GM21528 (cell line): ENCODE measurements around the gene HRH3.
A peak's percentile ranks its signal among the peaks of the same experiment; 100 is the strongest.

Experiments
- ATAC-seq: cut with Tn5 transposase; IDR thresholded peaks from one replicate; pipeline ENCODE4 v1.9.1; 2021; ENCODE audit warnings: mild to moderate bottlenecking, moderate library complexity; ENCODE audit not compliant: unreplicated experiment, low FRiP score

Gene HRH3

GRCh38 chr20:62245911-62246280 is 25.8 kb upstream of the HRH3 start:
- no peak for ATAC-seq

GRCh38 chr20:62244644-62245108 is 24.6 kb upstream of the HRH3 start:
- no peak for ATAC-seq

- no peak for ATAC-seq
Measured at GRCh38 chr20:62243906-62244515, 23.9 kb upstream of the HRH3 start.

GRCh38 chr20:62243106-62243505 is 23.0 kb upstream of the HRH3 start:
- no peak for ATAC-seq

- no peak for ATAC-seq
Measured at GRCh38 chr20:62242176-62242575, 22.1 kb upstream of the HRH3 start.

GRCh38 chr20:62241506-62241905 is 21.4 kb upstream of the HRH3 start:
- no peak for ATAC-seq

GRCh38 chr20:62240020-62240685 is 20.1 kb upstream of the HRH3 start:
- ATAC-seq: no peak

GRCh38 chr20:62239278-62239879 is 19.3 kb upstream of the HRH3 start:
- no peak for ATAC-seq

- peak; percentile 13 for ATAC-seq
Measured at GRCh38 chr20:62238569-62239277, 18.6 kb upstream of the HRH3 start.

- ATAC-seq: peak; percentile 96
Measured at GRCh38 chr20:62237801-62238568, 17.9 kb upstream of the HRH3 start, which contains the start of gene OSBPL2. OSBPL2 (plus strand) TSS chr20:62238521; CDS start chr20:62256185, 17,664 bp downstream.

GRCh38 chr20:62237514-62237800 is 17.4 kb upstream of the HRH3 start:
- ATAC-seq: no peak

GRCh38 chr20:62236766-62237513 is 16.9 kb upstream of the HRH3 start:
- ATAC-seq: no peak

- ATAC-seq: no peak
Measured at GRCh38 chr20:62236200-62236599, 16.1 kb upstream of the HRH3 start.

GRCh38 chr20:62235777-62236157 is 15.7 kb upstream of the HRH3 start:
- ATAC-seq: no peak

GRCh38 chr20:62235001-62235776 is 15.1 kb upstream of the HRH3 start:
- no peak for ATAC-seq

- ATAC-seq: no peak
Measured at GRCh38 chr20:62234339-62234738, 14.3 kb upstream of the HRH3 start.

GRCh38 chr20:62233684-62234083 is 13.6 kb upstream of the HRH3 start:
- no peak for ATAC-seq

GRCh38 chr20:62232770-62233645 is 12.9 kb upstream of the HRH3 start:
- no peak for ATAC-seq
